ENCODE data around the gene SERPINE1. TPM values are rescaled to one million over a fixed set of nuclear protein-coding genes. Genes with fewer than 3 reads are reported as not detected.

SERPINE1 gene
- total and polyA plus RNA-seq, 2 of the 13 experiments (the other 11 are each of a cell fraction or from before 2014, with no cell fraction given) = 21.2 to 1,576 TPM

GRCh38 chr7:101180130-101180755 lies 53.3 kb downstream of the SERPINE1 start, which contains the start of gene NAT16 (continued):
- TF ChIP-seq ZBTB10 (CRISPR knock-in tag; IDR thresholded peaks at IDR 0.05; ENCODE audit: borderline replicate concordance) (peak; percentile 38; the same call in 1 of the 2 replicates), ZNF503 (CRISPR knock-in tag; IDR thresholded peaks at IDR 0.05) (no peak), PATZ1 (CRISPR knock-in tag; IDR thresholded peaks at IDR 0.05) (peak; percentile 25; the same call in 1 of the 2 replicates), ZNF34 (CRISPR knock-in tag; IDR thresholded peaks at IDR 0.05; ENCODE audit: borderline replicate concordance) (no peak), STAT5B (CRISPR knock-in tag; IDR thresholded peaks at IDR 0.05) (no peak), ZNF747 (CRISPR knock-in tag; IDR thresholded peaks at IDR 0.05; ENCODE audit: borderline replicate concordance) (no peak)
- TF ChIP-seq, protein P1, sequence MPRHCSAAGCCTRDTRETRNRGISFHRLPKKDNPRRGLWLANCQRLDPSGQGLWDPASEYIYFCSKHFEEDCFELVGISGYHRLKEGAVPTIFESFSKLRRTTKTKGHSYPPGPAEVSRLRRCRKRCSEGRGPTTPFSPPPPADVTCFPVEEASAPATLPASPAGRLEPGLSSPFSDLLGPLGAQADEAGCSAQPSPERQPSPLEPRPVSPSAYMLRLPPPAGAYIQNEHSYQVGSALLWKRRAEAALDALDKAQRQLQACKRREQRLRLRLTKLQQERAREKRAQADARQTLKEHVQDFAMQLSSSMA (CRISPR knock-in tag; IDR thresholded peaks at IDR 0.05) = no peak
- TF ChIP-seq, protein P2, sequence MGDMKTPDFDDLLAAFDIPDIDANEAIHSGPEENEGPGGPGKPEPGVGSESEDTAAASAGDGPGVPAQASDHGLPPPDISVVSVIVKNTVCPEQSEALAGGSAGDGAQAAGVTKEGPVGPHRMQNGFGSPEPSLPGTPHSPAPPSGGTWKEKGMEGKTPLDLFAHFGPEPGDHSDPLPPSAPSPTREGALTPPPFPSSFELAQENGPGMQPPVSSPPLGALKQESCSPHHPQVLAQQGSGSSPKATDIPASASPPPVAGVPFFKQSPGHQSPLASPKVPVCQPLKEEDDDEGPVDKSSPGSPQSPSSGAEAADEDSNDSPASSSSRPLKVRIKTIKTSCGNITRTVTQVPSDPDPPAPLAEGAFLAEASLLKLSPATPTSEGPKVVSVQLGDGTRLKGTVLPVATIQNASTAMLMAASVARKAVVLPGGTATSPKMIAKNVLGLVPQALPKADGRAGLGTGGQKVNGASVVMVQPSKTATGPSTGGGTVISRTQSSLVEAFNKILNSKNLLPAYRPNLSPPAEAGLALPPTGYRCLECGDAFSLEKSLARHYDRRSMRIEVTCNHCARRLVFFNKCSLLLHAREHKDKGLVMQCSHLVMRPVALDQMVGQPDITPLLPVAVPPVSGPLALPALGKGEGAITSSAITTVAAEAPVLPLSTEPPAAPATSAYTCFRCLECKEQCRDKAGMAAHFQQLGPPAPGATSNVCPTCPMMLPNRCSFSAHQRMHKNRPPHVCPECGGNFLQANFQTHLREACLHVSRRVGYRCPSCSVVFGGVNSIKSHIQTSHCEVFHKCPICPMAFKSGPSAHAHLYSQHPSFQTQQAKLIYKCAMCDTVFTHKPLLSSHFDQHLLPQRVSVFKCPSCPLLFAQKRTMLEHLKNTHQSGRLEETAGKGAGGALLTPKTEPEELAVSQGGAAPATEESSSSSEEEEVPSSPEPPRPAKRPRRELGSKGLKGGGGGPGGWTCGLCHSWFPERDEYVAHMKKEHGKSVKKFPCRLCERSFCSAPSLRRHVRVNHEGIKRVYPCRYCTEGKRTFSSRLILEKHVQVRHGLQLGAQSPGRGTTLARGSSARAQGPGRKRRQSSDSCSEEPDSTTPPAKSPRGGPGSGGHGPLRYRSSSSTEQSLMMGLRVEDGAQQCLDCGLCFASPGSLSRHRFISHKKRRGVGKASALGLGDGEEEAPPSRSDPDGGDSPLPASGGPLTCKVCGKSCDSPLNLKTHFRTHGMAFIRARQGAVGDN (CRISPR knock-in tag; IDR thresholded peaks at IDR 0.05) = peak; percentile 45; the same call in 1 of the 2 replicates

All from HepG2 (cell line).